CD4-positive, alpha-beta T cell treated with Interleukin-4 for 4 hours (primary cell): ENCODE measurements around the gene USP14.
"Not testable (repeated sequence)": the region's sequence is repeated elsewhere in the genome, so short reads cannot be mapped to it uniquely, and the experiment has no call there.

Source experiments
- DNase-seq: peaks from one replicate; pipeline ENCODE4 v3.0.0-alpha.2; 2020

The USP14 gene

DNA sequence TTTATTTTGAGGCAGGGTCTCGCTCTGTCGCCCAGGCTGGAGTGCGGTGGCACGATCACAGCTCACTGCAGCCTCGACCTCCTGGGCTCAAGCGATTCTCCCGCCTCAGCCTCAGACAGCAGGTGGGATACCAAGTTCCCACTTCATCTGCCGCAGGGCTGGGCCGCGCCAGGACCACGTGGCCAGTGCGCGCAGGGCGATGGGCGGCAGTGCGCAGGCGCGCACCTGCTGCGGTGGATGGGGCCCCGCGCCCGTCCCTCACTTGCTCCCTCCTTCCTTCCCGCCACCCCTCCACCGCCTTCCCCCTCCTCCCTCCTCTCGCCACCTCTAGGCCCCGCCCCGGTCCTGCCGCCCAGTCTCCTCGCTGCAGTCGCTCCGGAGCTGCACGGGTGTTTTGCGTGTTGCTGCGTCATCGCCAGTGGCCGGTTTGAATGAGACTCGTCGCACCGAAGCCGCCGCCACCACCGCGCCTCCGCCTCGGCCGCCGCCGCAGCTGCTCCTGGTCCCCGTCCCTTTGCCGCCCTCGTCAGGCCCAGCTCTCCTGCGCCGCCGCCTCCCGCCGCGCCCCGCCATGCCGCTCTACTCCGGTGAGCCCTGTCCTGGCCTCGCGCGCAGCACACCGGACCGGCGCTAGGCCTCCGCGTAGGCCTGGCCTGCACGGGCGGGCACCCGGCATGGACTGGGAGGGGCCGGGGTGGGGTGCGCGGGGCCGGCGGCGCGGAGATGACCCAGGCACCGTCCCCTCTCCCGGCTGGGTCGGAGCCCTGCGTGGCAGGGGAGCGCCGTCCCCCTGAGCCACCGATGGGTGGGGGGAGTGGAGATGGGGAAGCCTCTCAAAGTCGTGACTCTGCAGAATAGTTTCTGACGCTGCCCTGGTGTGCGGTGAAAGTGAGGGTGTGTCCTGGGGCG is at the start of gene USP14:
TSS of gene USP14 (plus strand) at position 430 of the 909 bp plus-strand sequence. CDS start at position 572, 142 bp downstream.
- DNase-seq = peak; percentile 98

DNA sequence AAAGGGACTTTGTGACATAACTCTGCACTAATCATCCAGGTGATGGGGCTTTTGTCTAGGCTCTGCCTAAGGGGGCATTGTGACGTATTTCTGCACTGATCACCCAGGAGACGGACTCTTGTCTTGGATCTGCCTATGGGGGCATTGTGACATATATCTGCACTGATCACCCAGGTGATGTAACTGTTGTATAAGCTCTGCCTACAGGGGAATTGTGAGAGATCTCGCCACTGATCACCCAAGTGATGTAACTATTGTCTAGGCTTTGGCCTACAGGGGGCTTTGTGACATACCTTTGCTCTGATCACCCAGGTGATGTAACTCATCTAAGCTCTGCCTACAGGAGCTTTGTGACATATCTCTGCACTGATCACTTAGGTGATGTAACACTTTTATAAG is 49.7 kb upstream of the USP14 start:
- DNase-seq = not testable (repeated sequence)

DNA sequence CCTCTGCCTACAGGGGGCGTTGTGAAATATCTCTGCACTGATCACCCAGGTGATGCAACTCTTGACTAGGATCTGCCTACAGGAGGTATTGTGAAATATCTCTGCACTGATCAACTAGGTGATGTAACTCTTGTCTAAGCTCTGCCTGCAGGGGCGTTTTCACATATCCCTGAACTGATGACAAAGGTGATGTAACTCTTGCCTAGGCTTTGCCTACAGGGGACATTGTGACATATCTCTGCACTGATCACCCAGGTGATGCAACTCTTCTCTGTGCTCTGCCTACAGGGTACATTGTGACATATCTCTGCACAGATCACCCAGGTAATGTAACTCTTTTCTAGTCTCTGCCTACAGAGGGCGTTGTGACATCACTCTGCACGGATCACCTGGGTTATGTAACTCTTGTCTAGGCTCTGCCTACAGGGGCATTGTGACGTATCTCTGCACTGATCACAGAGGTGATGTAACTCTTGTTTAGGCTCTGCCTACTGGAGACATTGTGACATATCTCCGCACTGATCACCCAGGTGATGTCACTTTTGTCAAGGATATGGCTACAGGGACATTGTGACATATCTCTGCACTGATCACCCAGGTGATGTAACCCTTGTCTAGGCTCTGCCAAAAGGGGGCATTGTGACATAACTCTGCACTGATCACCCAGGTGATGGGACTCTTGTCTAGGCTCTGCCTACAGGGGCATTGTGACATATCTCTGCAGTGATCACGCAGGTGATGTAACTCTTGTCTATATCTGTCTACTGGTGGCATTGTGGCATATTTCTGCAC is 49.0 kb upstream of the USP14 start:
- peak; percentile 44 for DNase-seq

DNA sequence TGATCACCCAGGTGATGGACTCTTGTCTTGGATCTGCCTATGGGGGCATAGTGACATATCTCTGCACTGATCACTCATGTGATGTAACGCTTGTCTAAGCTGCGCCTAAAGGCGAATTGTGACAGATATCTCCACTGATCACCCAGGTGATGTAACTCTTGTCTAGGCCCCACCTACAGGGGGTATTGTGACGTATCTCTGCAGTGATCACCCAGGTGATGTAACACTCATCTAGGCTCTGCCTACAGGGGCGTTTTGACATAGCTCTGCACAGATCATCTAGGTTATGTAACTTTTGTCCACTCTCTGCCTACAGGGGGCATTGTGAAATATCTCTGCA is 48.5 kb upstream of the USP14 start:
- DNase-seq = not testable (repeated sequence)

DNA sequence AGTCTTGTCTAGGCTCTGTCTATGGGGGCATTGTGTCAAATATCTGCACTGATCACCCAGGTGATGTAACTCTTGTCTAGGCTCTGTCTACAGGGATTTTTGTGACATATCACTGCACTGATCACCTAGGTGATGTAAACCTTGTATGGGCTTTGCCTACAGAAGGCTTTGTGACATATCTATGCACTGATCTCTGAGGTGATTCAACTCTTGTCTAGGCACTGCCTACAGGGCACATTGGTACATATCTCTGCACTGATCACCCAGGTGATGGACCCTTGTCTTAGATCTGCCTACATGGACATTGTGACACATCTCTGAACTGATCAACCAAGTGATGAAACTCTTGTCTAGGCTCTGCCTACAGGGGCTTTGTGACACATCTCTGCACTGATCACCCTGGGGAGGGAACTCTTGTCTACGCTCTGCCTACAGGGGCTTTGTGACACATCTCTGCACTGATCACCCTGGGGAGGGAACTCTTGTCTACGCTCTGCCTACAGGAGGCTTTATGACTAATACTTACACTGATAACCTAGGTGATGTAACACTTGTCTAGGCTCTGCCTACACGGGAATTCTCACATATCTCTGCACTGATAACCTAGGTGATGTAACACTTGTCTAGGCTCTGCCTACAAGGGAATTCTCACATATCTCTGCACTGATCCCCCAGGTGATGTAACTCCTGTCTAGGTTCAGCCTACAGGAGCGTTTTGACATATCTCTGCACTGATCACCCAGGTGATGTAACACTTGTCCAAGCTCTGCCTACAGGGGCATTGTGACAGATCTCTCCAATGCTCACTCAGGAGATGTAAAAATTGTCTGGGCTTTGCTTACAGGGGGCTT is 47.8 kb upstream of the USP14 start:
- DNase-seq = peak; percentile 64

DNA sequence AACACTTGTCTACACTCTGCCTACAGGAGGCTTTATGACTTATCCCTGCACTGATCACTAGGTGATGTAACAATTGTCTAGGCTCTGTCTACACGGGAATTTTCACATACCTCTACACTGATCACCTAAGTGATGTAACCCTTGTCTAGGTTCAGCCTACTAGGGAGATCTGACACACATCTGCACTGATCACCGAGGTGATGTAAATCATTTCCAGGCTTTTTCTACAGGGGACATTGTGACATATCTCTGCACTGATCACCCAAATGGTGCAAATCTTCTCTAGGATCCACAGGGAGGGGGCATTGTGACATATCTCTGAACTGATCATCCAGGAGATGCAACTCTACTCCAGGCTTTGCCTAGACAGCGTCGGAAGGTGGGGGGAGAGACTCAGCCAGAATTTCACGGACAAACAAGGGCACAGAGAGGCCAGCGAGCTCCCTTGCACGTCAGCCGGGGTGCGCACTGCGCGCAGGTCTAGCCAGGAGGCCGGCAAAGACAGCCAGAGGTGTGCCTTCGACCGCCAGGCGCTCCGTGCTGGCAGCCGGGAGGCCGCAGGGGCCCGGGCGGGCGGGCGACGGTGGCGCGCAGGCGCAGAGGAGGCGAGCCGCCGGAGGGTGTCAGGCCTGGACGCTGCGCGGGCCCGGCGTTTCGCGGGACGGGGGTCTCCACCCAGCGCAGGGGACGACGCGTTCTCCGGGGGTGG is 46.9 kb upstream of the USP14 start:
- peak; percentile 63 for DNase-seq

DNA sequence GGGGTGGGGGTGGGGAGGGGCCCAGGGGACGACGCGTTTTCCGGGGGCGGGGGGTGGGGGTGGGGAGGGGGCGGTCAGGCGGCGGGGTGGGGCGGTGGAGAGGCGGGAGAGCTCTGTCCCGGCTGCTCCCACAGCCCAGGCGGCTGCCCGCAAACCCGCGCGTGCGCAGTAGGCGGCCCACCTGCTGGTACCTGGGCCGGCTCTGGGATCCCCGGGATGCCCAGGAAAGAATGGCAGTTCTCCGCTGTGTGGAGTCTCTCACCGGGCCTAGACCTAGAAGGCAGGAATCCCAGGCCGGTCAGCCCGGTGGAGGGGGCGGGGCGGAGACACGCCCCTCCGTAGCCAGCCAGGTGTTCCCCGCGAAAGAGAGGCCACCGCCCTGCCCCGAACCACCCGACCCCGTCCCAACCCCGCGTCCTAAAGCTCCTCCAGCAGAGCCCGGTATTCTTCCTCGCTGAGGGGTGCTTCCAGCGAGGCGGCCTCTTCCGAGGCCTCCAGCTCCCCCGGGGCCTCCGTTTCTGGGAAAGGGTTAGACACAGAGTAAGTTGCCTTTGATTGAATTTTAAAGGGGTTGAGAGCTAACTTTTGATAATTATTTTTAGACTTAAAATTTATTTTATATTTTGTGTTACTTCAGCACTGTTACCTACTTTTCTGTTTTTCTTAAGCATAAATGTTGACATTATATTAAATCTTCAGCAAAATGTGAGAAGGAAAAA is 46.2 kb upstream of the USP14 start:
- not testable (repeated sequence) for DNase-seq

DNA sequence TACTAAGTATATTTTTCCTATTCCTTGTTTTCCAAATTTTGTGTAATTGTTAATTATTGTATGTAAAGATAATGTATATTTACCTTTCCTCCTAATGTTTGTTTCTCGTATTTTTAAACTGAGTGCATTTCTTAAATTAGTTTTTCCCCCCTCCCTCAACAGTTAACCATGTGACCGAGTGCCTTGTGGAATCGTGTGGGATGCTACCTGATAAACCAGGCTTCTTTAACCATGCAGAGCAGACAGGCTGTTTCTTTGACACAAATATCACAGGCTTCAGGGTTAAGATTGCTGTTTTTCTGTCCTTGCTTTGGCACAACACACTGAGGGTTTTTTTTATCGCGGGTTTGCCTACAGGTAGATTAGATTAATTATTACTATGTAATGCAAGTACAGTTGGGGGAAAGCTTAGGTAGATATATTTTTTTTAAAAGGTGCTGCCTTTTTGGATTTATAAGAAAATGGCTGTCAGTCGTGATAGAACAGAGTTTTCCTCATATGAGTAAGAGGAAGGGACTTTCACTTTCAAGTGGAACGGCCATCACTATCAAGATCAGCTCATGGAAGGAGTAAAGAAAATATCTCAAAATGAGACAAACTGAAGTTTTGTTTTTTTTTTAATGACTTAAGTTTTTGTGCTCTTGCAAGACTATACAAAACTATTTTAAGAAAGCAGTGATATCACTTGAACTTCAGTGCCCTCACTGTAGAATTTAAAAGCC is 37.7 kb upstream of the USP14 start:
- not testable (repeated sequence) for DNase-seq

DNA sequence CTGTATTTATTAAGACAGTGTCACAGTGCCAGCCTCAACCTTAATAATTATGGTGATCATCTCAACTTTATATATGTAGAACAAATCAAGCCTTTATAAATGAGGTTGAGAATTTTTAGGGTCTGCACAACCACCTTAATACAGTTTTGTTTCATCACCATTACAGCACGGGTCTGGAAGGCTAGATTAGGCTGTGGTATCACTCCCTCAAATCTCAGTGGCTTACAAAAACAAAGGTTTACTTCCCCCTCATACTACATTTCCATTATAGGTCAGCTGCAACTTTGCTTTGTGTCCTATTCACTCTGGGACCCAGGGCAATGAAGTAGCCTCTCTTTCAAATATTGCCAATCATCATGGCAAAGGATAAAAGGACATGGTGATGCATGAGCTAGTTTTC is 23.3 kb upstream of the USP14 start:
- no peak for DNase-seq

DNA sequence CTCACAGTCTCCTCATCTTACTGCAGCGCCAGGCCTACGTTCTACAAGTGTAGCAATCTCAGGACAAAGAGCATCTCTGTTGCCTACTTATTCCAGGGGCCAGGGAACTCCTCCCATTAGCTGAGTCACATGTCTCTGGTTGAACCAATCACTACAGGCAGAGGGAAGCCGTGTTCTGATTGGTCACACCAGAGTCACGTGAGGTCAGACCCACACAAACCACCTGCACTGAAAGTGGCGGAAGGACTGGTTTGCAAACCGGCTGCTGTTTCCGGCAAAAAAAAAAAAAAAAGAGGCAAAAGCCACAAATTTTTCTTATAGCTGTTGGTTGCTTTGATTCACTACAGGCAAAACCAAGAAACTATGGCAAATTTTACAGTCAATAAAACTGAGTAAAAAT is 21.9 kb upstream of the USP14 start:
- peak; percentile 44 for DNase-seq

DNA sequence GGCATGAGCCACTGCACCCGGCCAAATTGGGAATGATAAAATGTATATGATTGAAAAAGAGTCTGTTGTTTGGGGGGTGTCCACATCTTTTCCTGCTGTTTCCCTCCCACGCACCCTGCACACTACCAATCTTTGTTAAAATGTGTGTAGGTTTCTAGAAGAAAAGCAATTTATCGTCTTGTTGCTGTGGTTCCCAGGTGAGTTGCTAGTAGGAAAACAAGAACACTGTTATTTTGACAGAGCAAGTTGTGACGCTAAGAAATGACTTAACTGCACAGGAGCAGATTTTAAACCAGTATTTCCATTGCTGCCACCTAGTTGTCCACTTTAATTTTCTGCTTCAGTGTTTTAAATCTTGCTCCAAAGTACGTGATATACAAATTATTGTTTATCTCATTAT is 21.0 kb upstream of the USP14 start:
- no peak for DNase-seq

DNA sequence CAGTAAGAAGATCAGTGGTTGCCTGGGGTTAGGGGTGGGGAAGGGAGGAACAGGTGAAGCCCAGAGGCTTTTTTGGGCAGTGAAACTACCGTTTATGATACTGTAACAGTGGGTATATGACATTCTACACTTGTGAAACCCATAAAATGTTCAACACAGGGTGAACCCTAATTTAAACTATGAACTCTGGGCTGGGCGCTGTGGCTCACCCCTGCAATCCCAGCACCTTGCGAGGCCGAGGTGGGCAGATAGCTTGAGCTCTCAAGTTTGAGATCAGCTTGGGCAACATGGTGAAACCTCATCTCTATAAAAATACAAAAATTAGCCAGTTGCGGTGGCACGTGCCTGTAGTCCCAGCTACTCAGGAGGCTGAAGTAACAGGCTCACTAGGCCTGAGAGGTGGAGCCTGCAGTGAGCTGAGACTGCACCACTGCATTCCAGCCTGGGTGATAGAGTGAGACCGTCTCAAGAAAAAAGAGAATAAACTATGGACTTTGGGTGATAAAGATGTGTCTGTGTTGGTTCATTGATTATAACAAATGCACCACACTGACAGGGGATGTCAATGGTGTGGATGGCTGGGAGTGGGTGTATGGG is 17.6 kb upstream of the USP14 start:
- no peak for DNase-seq

DNA sequence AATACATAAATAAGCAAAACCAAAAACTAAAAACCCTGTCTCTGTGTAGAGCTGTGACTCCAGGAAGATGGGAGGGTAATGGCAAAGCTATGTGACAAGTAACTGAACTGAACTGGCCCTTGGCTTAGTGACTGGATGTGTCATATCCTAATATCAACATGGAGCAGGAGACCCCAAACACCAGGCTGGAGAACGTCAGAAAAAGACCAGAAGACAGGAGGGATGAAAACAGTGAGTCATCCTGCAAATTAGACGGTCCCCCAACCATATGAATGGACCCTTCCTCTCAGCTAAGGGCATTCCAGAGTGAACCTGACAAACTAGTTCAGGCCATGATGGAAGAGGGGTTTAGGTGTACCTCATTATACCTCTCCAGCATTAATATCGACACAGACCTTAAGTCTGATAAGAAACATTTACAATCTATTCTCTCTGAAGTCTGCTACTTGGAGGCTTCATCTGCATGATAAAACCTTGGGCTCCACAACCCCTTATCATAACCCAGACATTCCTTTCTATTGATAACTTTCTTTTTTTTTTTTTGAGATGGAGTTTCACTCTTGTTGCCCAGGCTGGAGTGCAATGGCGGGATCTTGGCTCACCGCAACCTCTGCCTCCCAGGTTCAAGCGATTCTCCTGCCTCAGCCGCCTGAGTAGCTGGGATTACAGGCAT is 15.6 kb upstream of the USP14 start:
- DNase-seq = not testable (repeated sequence)

DNA sequence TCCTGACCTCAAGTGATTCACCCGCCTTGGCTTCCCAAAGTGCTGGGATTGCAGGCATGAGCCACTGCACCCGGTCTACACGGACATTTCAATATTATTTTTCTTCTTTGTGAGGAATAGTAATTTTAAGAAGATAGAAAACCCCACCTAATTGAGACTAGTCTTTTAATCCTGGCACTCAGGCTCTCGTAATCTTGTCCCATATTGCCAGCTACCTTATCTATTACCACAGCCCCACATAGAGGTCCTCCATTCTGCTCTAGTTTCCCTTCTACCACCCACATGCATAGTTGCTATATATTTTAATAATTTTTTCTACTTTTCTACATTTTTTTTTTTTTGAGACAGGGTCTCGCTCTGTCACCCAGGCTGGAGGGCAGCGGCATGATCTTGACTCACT is 9.5 kb upstream of the USP14 start:
- DNase-seq = no peak

DNA sequence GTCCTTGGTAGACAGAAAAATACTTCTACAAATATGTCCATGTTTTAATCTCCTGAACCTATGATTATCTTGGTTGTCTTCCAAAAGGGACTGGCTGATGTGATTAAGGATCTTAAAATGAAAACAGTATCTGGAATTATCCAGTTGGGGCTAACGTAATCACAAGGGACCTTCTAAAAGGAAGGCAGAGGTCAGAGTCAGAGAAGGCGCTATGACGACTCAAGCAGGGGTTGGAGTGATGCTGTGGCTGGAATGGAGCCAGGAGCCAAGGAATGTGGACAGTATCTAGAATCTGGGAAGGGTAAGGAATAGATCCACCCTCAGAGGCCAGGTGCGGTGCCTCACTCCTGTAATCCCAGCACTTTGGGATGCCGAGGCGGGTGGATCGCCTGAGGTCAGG is 4.2 kb upstream of the USP14 start:
- no peak for DNase-seq

DNA sequence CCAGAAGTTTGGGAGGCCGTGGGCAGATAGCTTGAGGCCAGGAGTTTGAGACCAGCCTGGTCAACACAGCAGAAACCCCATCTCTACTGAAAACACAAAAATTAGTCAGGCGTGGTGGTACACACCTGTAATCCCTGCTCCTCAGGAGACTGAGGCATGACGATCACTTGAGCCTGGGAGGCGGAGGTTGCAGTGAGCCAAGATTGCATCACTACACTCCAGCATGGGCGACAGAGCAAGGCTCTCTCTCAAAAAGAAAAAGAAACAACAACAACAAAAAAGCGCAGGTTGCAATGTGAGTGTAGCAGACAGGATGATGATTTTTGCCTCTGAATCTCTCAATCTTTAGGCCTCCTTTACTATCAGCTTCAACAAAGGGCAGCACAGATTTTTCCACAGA is 2.7 kb upstream of the USP14 start:
- no peak for DNase-seq

DNA sequence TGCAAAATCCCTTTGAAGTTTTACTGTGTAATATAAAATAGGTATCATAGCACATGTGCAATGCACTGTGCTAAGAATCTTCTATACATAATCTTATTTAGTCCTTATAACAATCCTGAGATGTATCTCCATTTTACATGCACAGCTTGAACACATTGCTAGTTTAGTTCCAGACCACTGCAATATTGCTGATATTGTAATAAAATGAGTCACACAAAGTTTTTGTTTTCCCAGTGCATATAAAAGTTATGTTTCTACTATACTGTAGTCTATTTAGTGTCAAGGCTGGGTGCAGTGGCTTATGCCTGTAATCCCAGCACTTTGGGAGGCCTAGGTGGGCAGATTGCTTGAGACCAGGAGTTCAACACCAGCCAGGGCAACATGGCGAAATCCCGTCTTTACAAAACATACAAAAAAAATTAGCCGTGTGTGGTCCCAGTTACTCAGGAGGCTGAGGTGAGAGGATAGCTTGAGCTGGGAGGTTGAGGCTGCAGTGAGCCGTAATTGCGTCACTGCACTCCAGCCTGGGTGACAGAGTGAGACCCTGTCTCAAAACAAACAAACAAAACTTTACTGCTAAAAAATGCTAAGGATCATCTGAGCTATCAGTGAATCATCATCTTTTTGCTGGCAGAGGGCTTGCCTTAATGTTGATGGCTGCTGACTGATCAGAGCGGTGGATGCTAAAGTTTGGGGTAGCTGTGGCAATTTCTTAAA is 1.7 kb upstream of the USP14 start:
- DNase-seq = no peak

DNA sequence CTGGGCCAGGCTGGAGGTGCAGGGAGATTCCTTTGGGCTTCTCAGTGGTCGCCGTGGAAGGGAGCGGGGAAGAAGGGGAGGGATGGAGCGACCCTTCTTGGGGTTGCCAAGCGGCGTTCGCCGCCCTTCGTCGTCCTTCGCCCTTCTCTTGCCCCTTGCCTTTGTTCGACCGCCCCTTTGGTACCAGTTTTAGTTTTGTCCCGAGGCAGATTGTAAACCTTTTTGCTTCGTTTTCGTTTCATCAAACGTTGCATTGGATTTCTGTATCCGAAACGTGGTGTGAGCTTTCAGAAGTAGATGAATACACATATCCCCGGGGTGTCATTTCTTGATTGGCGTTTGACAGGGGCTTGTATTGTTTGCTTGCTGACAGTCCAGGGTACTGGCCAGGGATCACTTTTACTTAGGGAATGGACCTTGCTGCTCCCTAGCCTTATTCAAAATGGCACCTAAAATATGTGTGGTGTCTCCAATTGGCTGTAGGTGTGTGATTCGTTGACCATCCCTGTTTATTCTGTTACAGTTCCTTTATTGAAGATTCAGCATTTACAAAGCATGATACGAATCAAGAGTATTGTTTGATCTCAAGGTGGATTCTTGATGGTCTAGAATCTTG is 788 bp downstream of the USP14 start:
- no peak for DNase-seq

DNA sequence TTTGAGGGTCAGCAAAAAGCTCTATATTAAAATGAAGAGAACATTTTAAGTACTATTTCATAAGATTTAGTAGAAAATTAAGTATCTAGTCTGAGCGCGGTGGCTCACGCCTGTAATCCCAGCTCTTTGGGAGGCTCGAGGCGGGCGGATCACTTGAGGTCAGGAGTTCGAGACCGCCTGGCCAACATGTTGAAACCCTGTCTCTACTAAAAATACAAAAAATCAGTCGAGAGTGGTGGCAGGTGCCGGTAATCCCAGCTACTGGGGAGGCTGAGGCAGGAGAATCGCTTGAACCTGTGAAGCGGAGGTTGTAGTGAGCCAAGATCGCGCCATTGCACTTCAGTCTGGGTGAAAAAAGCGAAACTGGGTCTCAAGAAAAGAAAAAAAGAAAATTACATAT is 1.6 kb downstream of the USP14 start:
- DNase-seq = no peak
